AG04450 (cell line): ENCODE data around the gene MIER2. TPM values are rescaled to one million over a fixed set of nuclear protein-coding genes. Genes with fewer than 3 reads are reported as not detected.

Experiments
- CTCF ChIA-PET: fragments of 300-600, 350-600 bp; formaldehyde crosslinking; extraction: SDS; loops from one replicate; lab custom pipeline; 2022; ENCODE audit warnings: antibody characterized with exemption, inconsistent platforms; lab: Charles Lee
- POLR2A ChIA-PET: fragments of 350-600 bp; formaldehyde crosslinking; extraction: SDS; loops from one replicate; lab custom pipeline; 2021; ENCODE audit warnings: antibody characterized with exemption, inconsistent platforms; lab: Yijun Ruan, JAX
- DNase-seq: peaks from one replicate; pipeline ENCODE4 v3.0.0-alpha.2; 2011; ENCODE audit warnings: low read depth, low spot score
- H3K27ac ChIP-seq: one replicate; pipeline ENCODE4 v1.5.1; 2012; ENCODE audit warnings: low read depth, low read length, control low read depth
- H3K27me3 ChIP-seq: one replicate; pipeline ENCODE4 v1.6.0; 2012; ENCODE audit warnings: low read length; ENCODE audit not compliant: control insufficient read depth, insufficient read depth
- H3K4me3 ChIP-seq: 2 replicates; pipeline ENCODE4 v1.5.1; 2011; ENCODE audit warnings: mild to moderate bottlenecking, low read depth, low read length, control low read depth
- H3K9me3 ChIP-seq: 2 replicates; pipeline ENCODE4 v1.5.1; 2012; ENCODE audit warnings: low read length; ENCODE audit not compliant: control insufficient read depth, insufficient read depth
- polyA plus RNA-seq: library from polyadenylated mRNA; depleted of rRNA; stranded (reverse); fragments of >200 nt; gene quantifications from 2 replicates; pipeline ENCODE4 v1.2.3, GENCODE V29; 2011
- TF ChIP-seq, protein P1 (sequence below): IDR thresholded peaks from 2 replicates; pipeline ENCODE4 v1.5.1; 2011; ENCODE audit warnings: low read depth, low read length, control low read depth, inconsistent platforms

Gene MIER2
- polyA plus RNA-seq, 1 experiment: 14.5 TPM

DNA sequence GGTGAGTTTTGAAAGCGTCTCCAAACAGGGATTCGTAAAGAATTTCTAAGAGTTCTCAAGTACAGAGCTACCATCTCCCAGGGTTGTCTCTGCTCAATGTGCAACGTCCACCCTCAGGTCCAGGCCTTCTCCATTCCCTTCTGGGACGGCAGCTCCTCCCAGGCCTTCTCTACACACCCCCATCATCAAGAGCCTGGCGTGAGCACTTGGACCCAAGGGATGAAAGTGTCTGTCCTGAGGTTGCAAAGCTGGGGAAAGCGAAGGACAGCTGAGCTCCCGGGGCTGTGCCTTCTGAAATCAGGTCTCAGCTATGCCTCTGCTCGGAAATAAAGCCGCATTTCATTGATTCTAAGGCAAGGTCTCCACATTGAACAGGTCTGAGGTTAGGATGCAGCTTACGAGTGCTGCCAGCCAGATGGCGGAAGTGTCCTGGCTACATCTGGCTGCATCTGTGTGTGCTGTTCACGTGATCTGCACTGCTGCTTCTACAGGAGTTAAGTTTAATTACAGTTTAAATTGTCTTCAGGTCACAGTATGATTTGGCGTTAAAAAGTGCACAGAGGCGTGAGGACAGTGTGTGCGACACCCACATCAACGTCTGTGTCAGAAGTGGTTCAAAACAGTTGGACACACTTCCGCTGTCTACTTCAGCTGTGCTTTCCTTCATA, 27.0 kb upstream of the MIER2 start:
- TF ChIP-seq, protein P1, sequence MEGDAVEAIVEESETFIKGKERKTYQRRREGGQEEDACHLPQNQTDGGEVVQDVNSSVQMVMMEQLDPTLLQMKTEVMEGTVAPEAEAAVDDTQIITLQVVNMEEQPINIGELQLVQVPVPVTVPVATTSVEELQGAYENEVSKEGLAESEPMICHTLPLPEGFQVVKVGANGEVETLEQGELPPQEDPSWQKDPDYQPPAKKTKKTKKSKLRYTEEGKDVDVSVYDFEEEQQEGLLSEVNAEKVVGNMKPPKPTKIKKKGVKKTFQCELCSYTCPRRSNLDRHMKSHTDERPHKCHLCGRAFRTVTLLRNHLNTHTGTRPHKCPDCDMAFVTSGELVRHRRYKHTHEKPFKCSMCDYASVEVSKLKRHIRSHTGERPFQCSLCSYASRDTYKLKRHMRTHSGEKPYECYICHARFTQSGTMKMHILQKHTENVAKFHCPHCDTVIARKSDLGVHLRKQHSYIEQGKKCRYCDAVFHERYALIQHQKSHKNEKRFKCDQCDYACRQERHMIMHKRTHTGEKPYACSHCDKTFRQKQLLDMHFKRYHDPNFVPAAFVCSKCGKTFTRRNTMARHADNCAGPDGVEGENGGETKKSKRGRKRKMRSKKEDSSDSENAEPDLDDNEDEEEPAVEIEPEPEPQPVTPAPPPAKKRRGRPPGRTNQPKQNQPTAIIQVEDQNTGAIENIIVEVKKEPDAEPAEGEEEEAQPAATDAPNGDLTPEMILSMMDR: no peak
- no peak overlapping the region for H3K27ac ChIP-seq
- H3K27me3 ChIP-seq: peaks cover 44% of the 10 kb centered on the region
- H3K4me3 ChIP-seq: no peak overlapping the region
- CTCF ChIA-PET: interaction anchor here (0.6 kb wide), 1 partner anchor 18 kb away, joined by 3 read pairs; no protein-coding TSS in a partner anchor
- H3K9me3 ChIP-seq: peaks cover 5% of the 10 kb centered on the region; the same call in 1 of the 2 replicates
- DNase-seq: no peak
- POLR2A ChIA-PET: interaction anchor here (0.8 kb wide), 1 partner anchor 88 kb away, joined by 3 read pairs; no protein-coding TSS in a partner anchor

DNA sequence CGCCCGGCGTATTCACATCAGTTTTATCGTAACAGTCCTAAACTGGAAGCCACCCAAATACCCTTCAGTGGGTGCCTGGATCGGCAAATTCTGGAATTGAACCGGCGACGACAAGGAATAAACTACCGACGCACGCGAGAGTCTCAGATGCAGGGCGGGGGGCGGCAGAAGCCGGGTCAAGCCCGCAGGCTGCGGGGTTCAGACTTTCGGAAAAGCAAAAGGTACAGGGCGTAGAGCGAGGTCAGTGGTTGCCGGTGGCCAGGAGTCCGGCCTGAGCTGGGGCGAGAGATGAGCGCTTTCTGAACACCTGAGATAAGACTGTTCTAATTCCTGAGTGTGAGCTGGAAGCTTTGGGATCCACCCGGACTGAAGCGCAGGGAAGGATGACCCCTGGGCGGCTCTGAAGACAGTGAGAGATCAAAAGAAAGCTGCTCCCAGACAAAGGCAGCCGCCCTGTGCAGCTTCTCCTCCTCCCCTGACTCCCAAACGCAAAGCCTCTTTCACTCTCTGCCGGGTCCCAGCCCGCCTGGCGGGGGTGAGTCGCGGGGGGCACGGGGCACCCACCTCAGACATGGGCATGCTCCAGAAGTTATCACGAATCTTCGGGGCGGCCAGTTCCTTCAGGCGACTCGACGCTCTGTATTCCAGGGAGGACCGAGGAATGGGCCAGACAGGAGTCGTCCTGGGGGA, 26.2 kb upstream of the MIER2 start:
- no peak overlapping the region for H3K27ac ChIP-seq
- peaks cover 44% of the 10 kb centered on the region for H3K27me3 ChIP-seq
- DNase-seq: no peak
- H3K4me3 ChIP-seq: no peak overlapping the region
- H3K9me3 ChIP-seq: peaks cover 5% of the 10 kb centered on the region; the same call in 1 of the 2 replicates
- TF ChIP-seq, protein P1: no peak
- ChIA-PET CTCF (no interaction called here), POLR2A (no interaction called here)

DNA sequence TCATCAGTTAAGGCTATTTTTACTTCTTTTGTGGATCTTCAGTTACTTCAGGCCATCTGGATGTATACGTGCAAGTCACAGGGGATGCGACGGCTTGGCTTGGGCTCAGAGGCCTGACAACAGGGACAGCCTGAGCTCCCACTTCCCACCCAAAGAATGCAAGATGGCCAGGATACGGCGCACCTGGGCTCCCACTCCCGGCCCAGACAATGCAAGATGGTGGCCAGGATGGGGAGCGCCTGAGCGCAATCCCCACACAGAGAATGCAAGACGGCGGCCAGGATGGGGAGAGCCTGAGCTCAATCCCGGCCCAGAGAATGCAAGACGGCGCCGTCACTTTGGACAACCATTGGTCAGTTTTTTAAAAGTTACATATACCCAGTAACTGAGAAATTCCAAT, 25.3 kb upstream of the MIER2 start:
- ChIA-PET CTCF (no interaction called here), POLR2A (no interaction called here)
- Histone ChIP-seq H3K27me3 (peaks cover 37% of the 10 kb centered on the region), H3K9me3 (peaks cover 5% of the 10 kb centered on the region; the same call in 1 of the 2 replicates), H3K4me3 (no peak overlapping the region), H3K27ac (no peak overlapping the region)
- TF ChIP-seq, protein P1: no peak
- DNase-seq: no peak

DNA sequence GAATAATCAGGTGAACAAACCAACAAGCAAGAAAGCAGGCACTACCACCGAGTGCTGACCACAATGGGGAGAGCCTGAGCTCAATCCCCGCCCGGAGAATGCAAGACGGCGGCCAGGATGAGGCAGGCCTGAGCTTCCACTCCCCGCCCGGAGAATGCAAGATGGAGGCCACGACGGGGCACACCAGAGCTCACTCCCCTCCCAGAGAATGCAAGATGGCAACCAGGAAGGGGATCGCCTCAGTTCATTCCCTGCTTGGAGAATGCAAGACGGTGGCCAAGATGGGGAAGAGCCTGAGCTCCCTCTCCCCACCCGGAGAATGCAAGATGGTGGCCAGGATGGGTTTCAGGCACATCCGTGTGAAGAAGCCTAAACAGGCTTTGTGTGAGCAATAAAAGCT, 24.7 kb upstream of the MIER2 start:
- TF ChIP-seq, protein P1: no peak
- peaks cover 34% of the 10 kb centered on the region for H3K27me3 ChIP-seq
- no peak overlapping the region for H3K4me3 ChIP-seq
- ChIA-PET CTCF (no interaction called here), POLR2A (no interaction called here)
- H3K9me3 ChIP-seq: peaks cover 5% of the 10 kb centered on the region; the same call in 1 of the 2 replicates
- no peak overlapping the region for H3K27ac ChIP-seq
- DNase-seq: no peak

DNA sequence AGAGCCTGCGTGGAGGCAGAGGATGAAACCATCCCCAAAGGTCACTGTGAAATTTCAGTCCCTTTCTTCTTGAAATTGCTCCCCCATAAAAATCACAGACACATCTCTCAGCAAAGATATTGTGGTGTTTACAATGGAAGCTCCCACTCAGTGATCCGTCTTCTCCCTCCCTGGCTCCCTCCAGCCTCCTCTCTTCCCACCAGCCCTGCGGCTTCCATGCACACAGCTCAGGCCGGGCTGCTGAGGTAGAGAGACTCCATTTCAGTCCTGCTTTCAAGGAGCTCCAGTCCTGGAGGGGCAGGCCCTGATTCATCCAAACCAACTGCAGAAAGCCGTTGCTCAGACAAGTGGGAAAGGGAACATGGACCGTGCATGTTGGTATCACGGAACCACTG, 24.0 kb upstream of the MIER2 start:
- ChIA-PET POLR2A (no interaction called here), CTCF (no interaction called here)
- Histone ChIP-seq H3K27ac (no peak overlapping the region), H3K4me3 (no peak overlapping the region), H3K27me3 (peaks cover 27% of the 10 kb centered on the region), H3K9me3 (peaks cover 5% of the 10 kb centered on the region; the same call in 1 of the 2 replicates)
- TF ChIP-seq, protein P1: no peak
- no peak for DNase-seq
